Left ventricle myocardium inferior (tissue), 1 donor: Measurements from ENCODE around the gene MOK. TPM values are rescaled to one million over a fixed set of nuclear protein-coding genes. Genes with fewer than 3 reads are reported as not detected.
"Not testable (repeated sequence)": the region's sequence is repeated elsewhere in the genome, so short reads cannot be mapped to it uniquely, and the experiment has no call there.

Experiments
- DNase-seq: peaks from one replicate; pipeline ENCODE4 v3.0.0-alpha.2; 2020
- H3K27ac ChIP-seq: fragments of 200-600 bp; replicated peaks from 2 replicates; pipeline ENCODE4 v1.8.0; 2021
- H3K27me3 ChIP-seq: fragments of 200-600 bp; 2 replicates; pipeline ENCODE4 v1.8.0; 2021; ENCODE audit warnings: low read depth
- H3K36me3 ChIP-seq: fragments of 200-600 bp; 2 replicates; pipeline ENCODE4 v1.8.0; 2021
- H3K4me1 ChIP-seq: fragments of 200-600 bp; 2 replicates; pipeline ENCODE4 v1.8.0; 2021
- H3K4me3 ChIP-seq: fragments of 200-600 bp; 2 replicates; pipeline ENCODE4 v1.8.0; 2021; ENCODE audit warnings: mild to moderate bottlenecking, moderate library complexity
- H3K9me3 ChIP-seq: fragments of 200-600 bp; replicated peaks from 2 replicates; pipeline ENCODE4 v1.8.0; 2021
- CTCF ChIP-seq: fragments of 200-600 bp; IDR thresholded peaks from 2 replicates; pipeline ENCODE4 v1.8.0; 2021; ENCODE audit warnings: antibody characterized with exemption, mild to moderate bottlenecking, borderline replicate concordance
- intact Hi-C: fragments of 100-400 bp; cut with micrococcal nuclease; formaldehyde crosslinking; loops from one replicate; pipeline ENCODE4 v1.11.0; 2022
- long read RNA-seq: library from polyadenylated mRNA; unstranded; transcript quantifications from one replicate; pipeline ENCODE4 v2.0.0, GENCODE V29; 2021
- total RNA-seq: library from RNA; stranded (reverse); fragmentation: NEBNext Ultra II Directional; extraction: Animal tissue kit (Norgen Biotek cat#: 25700); gene quantifications from one replicate; pipeline ENCODE4 v1.2.1, GENCODE V29; 2021
- donor health status: DM: no; HTN: yes; CAD: no; lungs with severe emphysema.

Gene MOK, protein sequence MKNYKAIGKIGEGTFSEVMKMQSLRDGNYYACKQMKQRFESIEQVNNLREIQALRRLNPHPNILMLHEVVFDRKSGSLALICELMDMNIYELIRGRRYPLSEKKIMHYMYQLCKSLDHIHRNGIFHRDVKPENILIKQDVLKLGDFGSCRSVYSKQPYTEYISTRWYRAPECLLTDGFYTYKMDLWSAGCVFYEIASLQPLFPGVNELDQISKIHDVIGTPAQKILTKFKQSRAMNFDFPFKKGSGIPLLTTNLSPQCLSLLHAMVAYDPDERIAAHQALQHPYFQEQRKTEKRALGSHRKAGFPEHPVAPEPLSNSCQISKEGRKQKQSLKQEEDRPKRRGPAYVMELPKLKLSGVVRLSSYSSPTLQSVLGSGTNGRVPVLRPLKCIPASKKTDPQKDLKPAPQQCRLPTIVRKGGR
- total RNA-seq: 12.2 TPM
- long read RNA-seq, partial matches to known transcripts: 0 of 9 reads
- long read RNA-seq, other reads (novel, unspliced or antisense): 9 of 9 reads

DNA sequence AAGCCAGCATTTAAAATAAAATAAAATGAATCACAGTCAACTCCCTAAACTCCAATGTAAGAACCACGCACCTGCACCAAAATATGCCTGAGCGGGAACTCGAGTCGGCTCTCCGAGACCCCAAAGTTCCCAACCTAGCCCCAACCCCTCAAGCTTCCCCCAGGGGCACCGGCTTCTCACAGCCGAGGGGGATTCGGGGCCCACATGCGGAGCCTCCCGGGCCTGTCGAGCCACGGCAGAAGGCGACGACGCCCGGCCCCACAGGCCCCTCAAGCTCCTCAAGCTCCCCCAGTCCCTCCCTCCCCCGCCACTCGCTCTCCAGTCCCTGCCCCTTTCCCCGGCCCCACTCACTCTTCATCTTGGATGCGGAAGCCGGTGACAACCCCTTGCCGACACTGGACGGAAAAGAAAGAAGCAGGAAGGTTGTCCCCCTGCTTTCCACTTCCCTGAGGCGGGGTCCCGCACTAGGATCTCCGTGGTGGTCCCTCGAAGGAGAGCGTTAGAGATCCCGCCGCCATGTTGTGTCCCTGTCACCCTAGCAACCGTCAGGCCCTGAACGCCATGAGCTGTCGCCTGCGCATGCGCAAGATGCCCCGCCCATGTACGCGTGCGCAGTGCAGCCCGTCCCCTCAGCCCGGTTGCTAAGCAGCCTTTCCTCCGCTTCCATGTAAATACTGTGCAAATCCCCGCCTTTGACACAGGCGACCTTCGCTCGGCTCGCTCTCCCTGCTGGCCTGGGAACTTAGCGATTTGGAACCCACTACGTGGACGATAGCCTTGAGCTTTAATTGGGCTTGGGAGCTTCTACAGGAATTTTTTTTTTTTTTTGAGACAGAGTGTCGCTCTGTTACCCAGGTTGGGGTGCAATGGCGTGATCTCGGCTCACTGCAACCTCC lies at the start of gene MOK:
Gene MOK (minus strand): TSS at position 554 of the 896 bp plus-strand sequence. CDS start 196 bp downstream, at position 358.
- Histone ChIP-seq H3K27me3 (no peaks in the 10 kb centered on the region), H3K9me3 (no peaks in the 10 kb centered on the region), H3K27ac (peak within 1 kb of the TSS; percentile 85), H3K4me3 (peak within 1 kb of the TSS; percentile 77), H3K36me3 (no peaks in the 10 kb centered on the region), H3K4me1 (peaks cover 19% of the 10 kb centered on the region)
- TF ChIP-seq CTCF: no peak
- peak; percentile 96 for DNase-seq
- intact Hi-C loops: no loop called here

GRCh38 chr14:102353126-102353619 lies 48.2 kb upstream of the MOK start:
- intact Hi-C loops: no loop called here
- Histone ChIP-seq H3K27ac (no peak overlapping the region), H3K27me3 (no peaks in the 10 kb centered on the region), H3K4me1 (peaks cover 31% of the 10 kb centered on the region), H3K9me3 (no peaks in the 10 kb centered on the region), H3K36me3 (peaks cover 85% of the 10 kb centered on the region), H3K4me3 (no peak overlapping the region)
- no peak for TF ChIP-seq CTCF
- DNase-seq: no peak

- DNase-seq: no peak
- Histone ChIP-seq H3K9me3 (no peaks in the 10 kb centered on the region), H3K4me1 (peaks cover 31% of the 10 kb centered on the region), H3K27me3 (no peaks in the 10 kb centered on the region), H3K4me3 (peak overlapping the region; percentile 17), H3K36me3 (peaks cover 85% of the 10 kb centered on the region), H3K27ac (peak overlapping the region; percentile 81)
- no peak for TF ChIP-seq CTCF
- intact Hi-C loops: no loop called here
Observed at GRCh38 chr14:102352213-102352612, 47.2 kb upstream of the MOK start.

- H3K36me3 ChIP-seq: peaks cover 85% of the 10 kb centered on the region
- H3K4me3 ChIP-seq: peak overlapping the region; percentile 17
- intact Hi-C loops, DNase-seq, H3K27me3 ChIP-seq, H3K9me3 ChIP-seq: not testable (repeated sequence)
- peak overlapping the region; percentile 81 for H3K27ac ChIP-seq
- peaks cover 31% of the 10 kb centered on the region for H3K4me1 ChIP-seq
Observed at GRCh38 chr14:102351593-102351992, 46.6 kb upstream of the MOK start.

DNA sequence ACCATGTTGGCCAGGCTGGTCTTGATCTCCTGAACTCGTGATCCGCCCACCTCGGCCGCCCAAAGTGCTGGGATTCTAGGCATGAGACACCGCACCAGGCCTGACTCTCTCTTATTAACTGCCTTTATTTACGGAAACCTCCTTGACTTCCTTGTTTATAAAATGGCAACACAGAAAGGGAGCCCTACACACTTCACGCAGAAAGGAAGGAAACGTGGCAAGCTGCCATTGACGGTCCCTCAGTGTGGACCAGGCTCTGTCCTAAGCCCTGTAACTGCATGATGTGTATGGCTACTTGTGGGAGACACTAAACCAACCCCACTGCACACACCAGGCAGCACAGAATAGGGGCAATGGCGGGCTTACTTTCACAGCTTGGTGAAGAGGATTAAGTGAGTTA lies 46.1 kb upstream of the MOK start:
- peaks cover 85% of the 10 kb centered on the region for H3K36me3 ChIP-seq
- H3K9me3 ChIP-seq: no peaks in the 10 kb centered on the region
- intact Hi-C loops: no loop called here
- no peak for TF ChIP-seq CTCF
- peak; percentile 30 for DNase-seq
- peak overlapping the region; percentile 17 for H3K4me3 ChIP-seq
- no peaks in the 10 kb centered on the region for H3K27me3 ChIP-seq
- peaks cover 31% of the 10 kb centered on the region for H3K4me1 ChIP-seq
- peak overlapping the region; percentile 81 for H3K27ac ChIP-seq
